Endodermal cell (in vitro differentiated cells): ENCODE measurements around the gene MSL3B.

Experiments
- DNase-seq: peaks from one replicate; pipeline ENCODE4 v3.0.0-alpha.2; 2017
- H3K27ac ChIP-seq: 2 replicates; pipeline ENCODE4 v1.5.1; 2013; ENCODE audit warnings: mild to moderate bottlenecking, low read depth, low read length, moderate library complexity
- H3K27me3 ChIP-seq: 2 replicates; pipeline ENCODE4 v1.6.1; 2013; ENCODE audit warnings: mild to moderate bottlenecking, low read length, moderate library complexity; ENCODE audit not compliant: insufficient read depth, control insufficient read depth, poor library complexity, severe bottlenecking
- H3K36me3 ChIP-seq: 2 replicates; pipeline ENCODE4 v1.7.0; 2013; ENCODE audit warnings: mild to moderate bottlenecking, low read length, moderate library complexity; ENCODE audit not compliant: control insufficient read depth, insufficient read depth
- H3K4me1 ChIP-seq: one replicate; pipeline ENCODE4 v1.7.0; 2013; ENCODE audit warnings: low read length; ENCODE audit not compliant: control insufficient read depth, insufficient read depth
- H3K4me3 ChIP-seq: 2 replicates; pipeline ENCODE4 v1.5.1; 2013; ENCODE audit warnings: mild to moderate bottlenecking, low read length, moderate library complexity
- H3K9ac ChIP-seq: 2 replicates; pipeline ENCODE4 v1.6.1; 2013; ENCODE audit warnings: mild to moderate bottlenecking, low read length, moderate library complexity; ENCODE audit not compliant: poor library complexity, severe bottlenecking; ENCODE audit errors: extremely low read depth
- H3K9me3 ChIP-seq: 2 replicates; pipeline ENCODE4 v1.6.1; 2013; ENCODE audit warnings: mild to moderate bottlenecking, low read length, moderate library complexity; ENCODE audit not compliant: control insufficient read depth
- H3K27ac Mint-ChIP-seq: 2 replicates; pipeline ENCODE4 v1.8.0; 2020; ENCODE audit warnings: mixed read lengths
- H3K27me3 Mint-ChIP-seq: 2 replicates; pipeline ENCODE4 v1.8.0; 2021; ENCODE audit warnings: mild to moderate bottlenecking, mixed read lengths; ENCODE audit not compliant: insufficient read depth
- H3K36me3 Mint-ChIP-seq: 2 replicates; pipeline ENCODE4 v1.8.0; 2020; ENCODE audit warnings: low read depth, mixed read lengths
- H3K4me1 Mint-ChIP-seq: 2 replicates; pipeline ENCODE4 v1.8.0; 2020; ENCODE audit warnings: mixed read lengths
- H3K4me3 Mint-ChIP-seq: 2 replicates; pipeline ENCODE4 v1.8.0; 2020; ENCODE audit warnings: mild to moderate bottlenecking, moderate library complexity, mixed read lengths
- H3K9me3 Mint-ChIP-seq: 2 replicates; pipeline ENCODE4 v1.8.0; 2020; ENCODE audit warnings: mild to moderate bottlenecking, mixed read lengths
- WGBS, 2 experiments: methylation state at CpG; one replicate each; pipeline versions ENCODE4 v1.1.5 to v1.1.7; 2013; ENCODE audit warnings: missing lambda C conversion rate in 2 of 2, mixed read lengths in 1 of 2; ENCODE audit not compliant: insufficient coverage in 1 of 2, insufficient read length in 1 of 2; 5-methylcytosine and 5-hydroxymethylcytosine counted together
- TF ChIP-seq, protein P1 (sequence below): fragments of 200-600 bp; sonication (generic); conservative IDR thresholded peaks from 2 replicates; pipeline ENCODE4 v1.5.0; 2021; ENCODE audit warnings: antibody characterized with exemption, mild to moderate bottlenecking

The MSL3B gene

DNA sequence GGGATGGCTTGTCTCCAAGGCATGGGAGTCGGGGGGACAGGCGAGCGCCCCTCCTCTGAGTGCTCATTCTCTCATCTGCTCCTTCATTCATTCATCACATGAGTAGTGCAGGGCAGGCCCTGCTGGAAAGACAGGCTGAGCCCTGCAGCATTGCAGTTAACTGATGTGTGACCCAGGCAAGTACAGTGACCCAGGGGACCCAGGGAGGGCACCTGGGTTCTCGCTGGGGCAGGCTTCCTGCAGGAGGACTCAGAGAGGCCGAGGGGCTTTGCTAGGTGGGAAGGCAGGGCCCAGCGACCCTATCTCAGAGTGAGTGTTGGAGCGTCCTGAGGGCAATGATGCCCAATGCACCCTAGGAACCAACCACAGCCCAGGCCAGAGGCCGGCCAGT lies 44.5 kb downstream of the MSL3B start:
- 93 to 98% methylated on average over 6 to 8 of the region's 8 CpGs for whole genome bisulfite sequencing, 2 experiments
- Histone ChIP-seq H3K9me3 (no peaks in the 10 kb centered on the region), H3K4me1 (no peaks in the 10 kb centered on the region), H3K9ac (no peak overlapping the region), H3K27me3 (no peaks in the 10 kb centered on the region), H3K27ac (no peak overlapping the region), H3K4me3 (no peak overlapping the region), H3K36me3 (no peaks in the 10 kb centered on the region)
- TF ChIP-seq, protein P1, sequence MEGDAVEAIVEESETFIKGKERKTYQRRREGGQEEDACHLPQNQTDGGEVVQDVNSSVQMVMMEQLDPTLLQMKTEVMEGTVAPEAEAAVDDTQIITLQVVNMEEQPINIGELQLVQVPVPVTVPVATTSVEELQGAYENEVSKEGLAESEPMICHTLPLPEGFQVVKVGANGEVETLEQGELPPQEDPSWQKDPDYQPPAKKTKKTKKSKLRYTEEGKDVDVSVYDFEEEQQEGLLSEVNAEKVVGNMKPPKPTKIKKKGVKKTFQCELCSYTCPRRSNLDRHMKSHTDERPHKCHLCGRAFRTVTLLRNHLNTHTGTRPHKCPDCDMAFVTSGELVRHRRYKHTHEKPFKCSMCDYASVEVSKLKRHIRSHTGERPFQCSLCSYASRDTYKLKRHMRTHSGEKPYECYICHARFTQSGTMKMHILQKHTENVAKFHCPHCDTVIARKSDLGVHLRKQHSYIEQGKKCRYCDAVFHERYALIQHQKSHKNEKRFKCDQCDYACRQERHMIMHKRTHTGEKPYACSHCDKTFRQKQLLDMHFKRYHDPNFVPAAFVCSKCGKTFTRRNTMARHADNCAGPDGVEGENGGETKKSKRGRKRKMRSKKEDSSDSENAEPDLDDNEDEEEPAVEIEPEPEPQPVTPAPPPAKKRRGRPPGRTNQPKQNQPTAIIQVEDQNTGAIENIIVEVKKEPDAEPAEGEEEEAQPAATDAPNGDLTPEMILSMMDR: no peak
- DNase-seq: peak; percentile 36
- Mint-ChIP-seq H3K27me3 (no peaks in the 10 kb centered on the region), H3K36me3 (no peaks in the 10 kb centered on the region), H3K27ac (no peak overlapping the region), H3K4me1 (peaks cover 7% of the 10 kb centered on the region), H3K9me3 (peaks cover 2% of the 10 kb centered on the region), H3K4me3 (no peak overlapping the region)

DNA sequence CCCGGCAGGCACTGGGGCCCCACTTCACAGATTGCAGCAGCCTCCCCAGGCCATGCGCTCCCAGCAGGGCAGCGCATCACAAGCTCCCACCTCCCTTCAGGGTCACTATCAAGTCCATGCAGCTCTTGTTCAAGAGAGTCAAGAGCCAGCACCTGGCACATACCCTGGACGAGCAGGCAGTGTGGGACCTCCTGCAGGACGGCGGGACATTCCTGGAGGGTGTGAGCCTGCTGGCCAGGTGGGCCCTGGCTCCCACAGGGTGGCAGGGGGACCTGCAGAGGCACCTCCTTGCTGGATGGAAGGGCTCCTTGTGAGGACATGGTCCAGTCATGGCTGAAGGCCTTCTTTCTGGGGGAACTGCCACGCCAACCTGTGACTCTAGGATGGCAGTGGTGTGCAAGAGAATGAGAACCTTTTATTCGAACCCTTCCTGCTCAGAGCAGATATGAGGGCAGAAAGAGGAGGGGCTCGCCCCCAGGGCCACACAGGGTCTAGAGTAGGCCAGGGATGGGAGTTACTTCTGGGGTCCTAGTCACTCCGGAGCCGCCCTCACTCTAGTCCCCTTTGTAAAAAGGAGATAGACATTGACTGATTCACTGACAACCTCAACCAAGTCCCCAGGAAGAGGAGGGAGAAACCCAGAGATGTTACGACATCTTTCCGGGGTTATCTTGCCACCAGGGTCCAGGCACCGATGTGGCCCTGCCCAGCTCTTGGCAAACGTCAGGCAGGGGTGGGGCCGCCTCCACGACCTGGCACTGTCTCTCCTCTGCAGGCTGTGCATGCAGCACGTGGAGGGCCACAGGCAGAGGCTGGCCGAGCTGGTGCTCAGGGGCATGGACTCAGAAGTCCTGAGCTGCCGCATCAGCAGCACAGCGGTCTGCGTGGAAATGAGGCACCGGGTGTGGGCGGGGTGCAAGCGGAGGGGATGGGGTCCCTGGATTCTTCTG lies 45.1 kb downstream of the MSL3B start:
- H3K27me3 ChIP-seq: no peaks in the 10 kb centered on the region
- no peak overlapping the region for H3K27ac ChIP-seq
- no peaks in the 10 kb centered on the region for H3K36me3 ChIP-seq
- DNase-seq: peak; percentile 21
- Mint-ChIP-seq H3K4me1 (peaks cover 7% of the 10 kb centered on the region), H3K4me3 (no peak overlapping the region), H3K36me3 (no peaks in the 10 kb centered on the region), H3K27ac (no peak overlapping the region), H3K27me3 (no peaks in the 10 kb centered on the region), H3K9me3 (peaks cover 2% of the 10 kb centered on the region)
- H3K9ac ChIP-seq: no peak overlapping the region
- H3K4me3 ChIP-seq: no peak overlapping the region
- H3K9me3 ChIP-seq: no peaks in the 10 kb centered on the region
- no peaks in the 10 kb centered on the region for H3K4me1 ChIP-seq
- TF ChIP-seq, protein P1: no peak
- WGBS, 2 experiments: 93 to 96% methylated on average over 12 to 25 of the region's 25 CpGs

DNA sequence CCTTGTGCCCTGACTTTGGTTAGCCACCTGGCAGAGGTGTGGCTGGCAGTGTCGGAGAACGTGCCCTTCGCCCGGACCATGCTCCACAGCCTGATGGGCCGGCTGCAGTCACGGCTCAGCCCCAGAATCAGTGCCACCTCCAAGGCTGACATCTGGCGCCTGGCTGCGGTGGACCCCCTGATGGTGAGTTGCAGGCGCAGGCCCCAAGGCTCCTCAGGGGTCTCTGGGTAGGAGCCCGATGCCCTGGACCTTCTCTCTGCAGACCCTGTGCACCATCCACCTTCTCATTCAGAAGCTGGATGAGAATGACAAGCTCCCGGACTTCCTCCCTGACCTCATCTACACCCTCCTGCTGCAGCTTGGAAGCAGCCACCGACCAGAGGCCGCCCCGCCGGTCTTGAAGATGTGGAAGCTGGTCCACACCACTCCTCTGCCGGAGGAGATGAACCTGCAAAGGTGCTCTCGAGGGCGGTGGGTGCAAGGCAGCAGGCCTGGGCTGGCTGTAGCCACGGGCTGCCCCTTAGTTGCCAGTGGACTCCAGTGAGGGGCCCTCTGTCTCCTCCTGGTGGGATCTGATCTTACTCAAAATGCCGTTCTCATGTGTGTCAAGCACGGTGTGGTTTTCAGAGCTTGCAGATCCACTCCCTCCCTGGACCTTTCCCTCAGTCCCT lies 46.0 kb downstream of the MSL3B start:
- Histone ChIP-seq H3K4me3 (no peak overlapping the region), H3K27ac (no peak overlapping the region), H3K36me3 (no peaks in the 10 kb centered on the region), H3K27me3 (no peaks in the 10 kb centered on the region), H3K4me1 (no peaks in the 10 kb centered on the region), H3K9ac (no peak overlapping the region), H3K9me3 (no peaks in the 10 kb centered on the region)
- H3K9me3 Mint-ChIP-seq: peaks cover 2% of the 10 kb centered on the region
- no peak overlapping the region for H3K27ac Mint-ChIP-seq
- DNase-seq: peak; percentile 35
- no peaks in the 10 kb centered on the region for H3K27me3 Mint-ChIP-seq
- WGBS, 2 experiments: 90 to 97% methylated on average over 19 to 21 of the region's 21 CpGs
- H3K4me3 Mint-ChIP-seq: no peak overlapping the region
- TF ChIP-seq, protein P1: no peak
- H3K4me1 Mint-ChIP-seq: peaks cover 7% of the 10 kb centered on the region
- H3K36me3 Mint-ChIP-seq: no peaks in the 10 kb centered on the region
